Endodermal cell (in vitro differentiated cells): ENCODE measurements around the gene SLC25A47. TPM values are rescaled to one million over a fixed set of nuclear protein-coding genes. Genes with fewer than 3 reads are reported as not detected.
"Not testable (repeated sequence)": the region's sequence is repeated elsewhere in the genome, so short reads cannot be mapped to it uniquely, and the experiment has no call there.

Source experiments
- DNase-seq: peaks from one replicate; pipeline ENCODE4 v3.0.0-alpha.2; 2017
- H3K27ac ChIP-seq: 2 replicates; pipeline ENCODE4 v1.5.1; 2013; ENCODE audit warnings: mild to moderate bottlenecking, low read depth, low read length, moderate library complexity
- H3K27me3 ChIP-seq: 2 replicates; pipeline ENCODE4 v1.6.1; 2013; ENCODE audit warnings: mild to moderate bottlenecking, low read length, moderate library complexity; ENCODE audit not compliant: insufficient read depth, control insufficient read depth, poor library complexity, severe bottlenecking
- H3K36me3 ChIP-seq: 2 replicates; pipeline ENCODE4 v1.7.0; 2013; ENCODE audit warnings: mild to moderate bottlenecking, low read length, moderate library complexity; ENCODE audit not compliant: control insufficient read depth, insufficient read depth
- H3K4me1 ChIP-seq: one replicate; pipeline ENCODE4 v1.7.0; 2013; ENCODE audit warnings: low read length; ENCODE audit not compliant: control insufficient read depth, insufficient read depth
- H3K4me3 ChIP-seq: 2 replicates; pipeline ENCODE4 v1.5.1; 2013; ENCODE audit warnings: mild to moderate bottlenecking, low read length, moderate library complexity
- H3K9ac ChIP-seq: 2 replicates; pipeline ENCODE4 v1.6.1; 2013; ENCODE audit warnings: mild to moderate bottlenecking, low read length, moderate library complexity; ENCODE audit not compliant: poor library complexity, severe bottlenecking; ENCODE audit errors: extremely low read depth
- H3K9me3 ChIP-seq: 2 replicates; pipeline ENCODE4 v1.6.1; 2013; ENCODE audit warnings: mild to moderate bottlenecking, low read length, moderate library complexity; ENCODE audit not compliant: control insufficient read depth
- H3K27ac Mint-ChIP-seq: 2 replicates; pipeline ENCODE4 v1.8.0; 2020; ENCODE audit warnings: mixed read lengths
- H3K27me3 Mint-ChIP-seq: 2 replicates; pipeline ENCODE4 v1.8.0; 2021; ENCODE audit warnings: mild to moderate bottlenecking, mixed read lengths; ENCODE audit not compliant: insufficient read depth
- H3K36me3 Mint-ChIP-seq: 2 replicates; pipeline ENCODE4 v1.8.0; 2020; ENCODE audit warnings: low read depth, mixed read lengths
- H3K4me1 Mint-ChIP-seq: 2 replicates; pipeline ENCODE4 v1.8.0; 2020; ENCODE audit warnings: mixed read lengths
- H3K4me3 Mint-ChIP-seq: 2 replicates; pipeline ENCODE4 v1.8.0; 2020; ENCODE audit warnings: mild to moderate bottlenecking, moderate library complexity, mixed read lengths
- H3K9me3 Mint-ChIP-seq: 2 replicates; pipeline ENCODE4 v1.8.0; 2020; ENCODE audit warnings: mild to moderate bottlenecking, mixed read lengths
- WGBS, 2 experiments: methylation state at CpG; one replicate each; pipeline versions ENCODE4 v1.1.5 to v1.1.7; 2013; ENCODE audit warnings: missing lambda C conversion rate in 2 of 2, mixed read lengths in 1 of 2; ENCODE audit not compliant: insufficient coverage in 1 of 2, insufficient read length in 1 of 2; 5-methylcytosine and 5-hydroxymethylcytosine counted together
- total RNA-seq, 2 donors: library from RNA; stranded (reverse); fragmentation: NEBNext Ultra II Directional in 1 of 2; extraction: Animal tissue kit (Norgen Biotek cat#: 25700) in 1 of 2; gene quantifications; 2 replicates in 1 of 2; 3 replicates in 1 of 2; pipeline ENCODE4 v1.2.1, GENCODE V29; 2021
- TF ChIP-seq, protein P1 (sequence below): fragments of 200-600 bp; sonication (generic); conservative IDR thresholded peaks from 2 replicates; pipeline ENCODE4 v1.5.0; 2021; ENCODE audit warnings: antibody characterized with exemption, mild to moderate bottlenecking

The SLC25A47 gene
- total RNA-seq, 2 donors from 2014 or later = not detected

GRCh38 chr14:100309028-100309737 is 14.0 kb upstream of the SLC25A47 start:
- no peak overlapping the region for H3K4me3 Mint-ChIP-seq

DNA sequence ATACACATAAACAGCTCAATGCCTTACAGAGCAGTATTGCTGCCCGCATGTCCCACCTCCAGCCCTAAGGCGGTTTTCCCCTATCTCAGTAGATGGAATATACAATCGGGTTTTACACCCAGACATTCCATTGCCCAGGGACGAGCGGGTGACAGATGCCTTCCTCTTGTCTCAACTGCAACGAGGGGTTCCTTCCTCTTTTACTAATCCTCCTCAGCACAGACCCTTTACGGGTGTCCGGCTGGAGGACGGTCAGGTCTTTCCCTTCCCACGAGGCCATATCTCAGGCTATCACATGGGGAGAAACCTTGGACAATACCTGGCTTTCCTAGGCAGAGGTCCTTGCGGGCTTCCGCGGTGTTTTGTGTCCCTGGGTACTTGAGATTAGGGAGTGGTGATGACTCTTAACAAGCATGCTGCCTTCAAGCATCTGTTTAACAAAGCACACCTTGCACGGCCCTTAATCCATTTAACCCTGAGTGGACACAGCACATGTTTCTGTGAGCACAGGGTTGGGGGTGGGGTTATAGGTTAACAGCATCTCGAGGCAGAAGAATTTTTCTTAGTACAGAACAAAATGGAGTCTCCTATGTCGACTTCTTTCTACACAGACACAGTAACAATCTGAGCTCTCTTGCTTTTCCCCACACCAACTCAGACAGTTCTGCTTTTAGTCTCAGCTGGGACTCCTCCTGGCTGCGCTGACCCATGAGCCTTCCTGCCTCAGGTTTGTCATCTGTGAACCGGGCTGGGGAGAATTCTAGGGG is 10.8 kb upstream of the SLC25A47 start:
- not testable (repeated sequence) for H3K4me3 ChIP-seq, H3K4me1 ChIP-seq, H3K27me3 Mint-ChIP-seq, DNase-seq, H3K27ac ChIP-seq, H3K36me3 Mint-ChIP-seq, H3K9me3 ChIP-seq, H3K4me3 Mint-ChIP-seq, H3K36me3 ChIP-seq, H3K9me3 Mint-ChIP-seq, H3K27me3 ChIP-seq
- H3K9ac ChIP-seq = peak overlapping the region; percentile 34
- Mint-ChIP-seq H3K4me1 (peaks cover 31% of the 10 kb centered on the region), H3K27ac (peak overlapping the region; percentile 60)
- 69 to 75% methylated on average over 12 to 17 of the region's 18 CpGs for WGBS, 2 experiments

More at GRCh38 chr14:100309028-100309737, 14.0 kb upstream of the SLC25A47 start:
- H3K36me3 Mint-ChIP-seq = no peaks in the 10 kb centered on the region
- 88% methylated on average over 7 to 8 of the region's 8 CpGs for WGBS, 2 experiments
- no peaks in the 10 kb centered on the region for H3K27me3 ChIP-seq
- no peaks in the 10 kb centered on the region for H3K9me3 ChIP-seq
- no peak overlapping the region for H3K9ac ChIP-seq
- no peak for DNase-seq
- no peaks in the 10 kb centered on the region for H3K27me3 Mint-ChIP-seq
- TF ChIP-seq, protein P1, sequence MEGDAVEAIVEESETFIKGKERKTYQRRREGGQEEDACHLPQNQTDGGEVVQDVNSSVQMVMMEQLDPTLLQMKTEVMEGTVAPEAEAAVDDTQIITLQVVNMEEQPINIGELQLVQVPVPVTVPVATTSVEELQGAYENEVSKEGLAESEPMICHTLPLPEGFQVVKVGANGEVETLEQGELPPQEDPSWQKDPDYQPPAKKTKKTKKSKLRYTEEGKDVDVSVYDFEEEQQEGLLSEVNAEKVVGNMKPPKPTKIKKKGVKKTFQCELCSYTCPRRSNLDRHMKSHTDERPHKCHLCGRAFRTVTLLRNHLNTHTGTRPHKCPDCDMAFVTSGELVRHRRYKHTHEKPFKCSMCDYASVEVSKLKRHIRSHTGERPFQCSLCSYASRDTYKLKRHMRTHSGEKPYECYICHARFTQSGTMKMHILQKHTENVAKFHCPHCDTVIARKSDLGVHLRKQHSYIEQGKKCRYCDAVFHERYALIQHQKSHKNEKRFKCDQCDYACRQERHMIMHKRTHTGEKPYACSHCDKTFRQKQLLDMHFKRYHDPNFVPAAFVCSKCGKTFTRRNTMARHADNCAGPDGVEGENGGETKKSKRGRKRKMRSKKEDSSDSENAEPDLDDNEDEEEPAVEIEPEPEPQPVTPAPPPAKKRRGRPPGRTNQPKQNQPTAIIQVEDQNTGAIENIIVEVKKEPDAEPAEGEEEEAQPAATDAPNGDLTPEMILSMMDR = no peak
- no peak overlapping the region for H3K27ac ChIP-seq
- no peak overlapping the region for H3K27ac Mint-ChIP-seq
- H3K4me1 ChIP-seq = peaks cover 15% of the 10 kb centered on the region
- no peak overlapping the region for H3K4me3 ChIP-seq
- no peaks in the 10 kb centered on the region for H3K9me3 Mint-ChIP-seq
- peaks cover 5% of the 10 kb centered on the region for H3K36me3 ChIP-seq
- peaks cover 37% of the 10 kb centered on the region for H3K4me1 Mint-ChIP-seq

GRCh38 chr14:100312877-100313400 is 10.2 kb upstream of the SLC25A47 start:
- Histone ChIP-seq H3K27ac (no peak overlapping the region), H3K4me1 (peaks cover 10% of the 10 kb centered on the region), H3K9me3 (no peaks in the 10 kb centered on the region), H3K36me3 (no peaks in the 10 kb centered on the region), H3K9ac (no peak overlapping the region), H3K27me3 (no peaks in the 10 kb centered on the region), H3K4me3 (no peak overlapping the region)
- Mint-ChIP-seq H3K4me1 (peaks cover 27% of the 10 kb centered on the region), H3K36me3 (no peaks in the 10 kb centered on the region), H3K4me3 (no peak overlapping the region), H3K27me3 (no peaks in the 10 kb centered on the region), H3K9me3 (no peaks in the 10 kb centered on the region), H3K27ac (peak overlapping the region; percentile 60)
- TF ChIP-seq, protein P1 = no peak
- DNase-seq = no peak
- 83 to 85% methylated on average over 9 to 10 of the region's 10 CpGs for WGBS, 2 experiments
